ENCODE data around the gene FRMD8. TPM values are rescaled to one million over a fixed set of nuclear protein-coding genes. Genes with fewer than 3 reads are reported as not detected.
"Not testable (repeated sequence)": the region's sequence is repeated elsewhere in the genome, so short reads cannot be mapped to it uniquely, and the experiment has no call there.

FRMD8 gene
- total RNA-seq, 1 experiment from 2014 or later: 68.3 TPM

DNA sequence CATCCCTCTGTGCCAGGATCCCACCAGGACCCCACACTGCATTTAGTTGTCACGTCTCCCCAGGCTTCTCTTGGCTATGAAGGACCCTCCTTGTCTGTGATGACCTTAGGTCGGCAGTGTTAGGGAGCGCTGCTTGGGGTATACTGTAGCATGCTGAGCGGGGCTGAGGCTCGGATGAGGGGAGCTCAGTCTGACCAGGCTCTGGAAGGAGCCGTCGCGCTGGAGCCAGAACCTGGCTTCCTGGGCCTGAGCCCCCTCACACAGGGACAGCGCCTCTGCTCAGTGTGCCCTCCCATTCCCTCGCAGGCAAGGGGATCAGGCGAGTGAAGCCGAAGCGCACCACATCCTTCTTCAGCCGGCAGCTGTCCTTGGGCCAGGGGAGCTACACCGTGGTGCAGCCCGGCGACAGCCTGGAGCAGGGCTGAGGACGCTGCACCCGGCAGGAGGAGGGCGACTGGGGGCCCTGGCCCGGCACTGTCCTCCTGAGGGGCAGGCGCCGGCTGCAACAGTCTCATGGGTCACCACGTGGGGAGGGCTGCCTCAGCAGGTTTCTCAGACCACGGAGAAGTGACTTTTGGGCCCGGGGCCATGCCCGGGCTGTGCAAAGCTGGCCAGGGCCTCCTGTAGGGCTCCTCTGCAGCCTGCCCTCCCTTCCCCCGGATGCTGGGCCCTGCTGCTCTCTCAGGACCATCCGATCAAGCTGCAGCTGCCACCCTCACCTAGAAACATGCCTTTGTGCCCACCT, 24.7 kb downstream of the FRMD8 start:
- no peak overlapping the region for H3K27ac ChIP-seq (ENCODE audit: low read length)
- TF ChIP-seq, protein P1, sequence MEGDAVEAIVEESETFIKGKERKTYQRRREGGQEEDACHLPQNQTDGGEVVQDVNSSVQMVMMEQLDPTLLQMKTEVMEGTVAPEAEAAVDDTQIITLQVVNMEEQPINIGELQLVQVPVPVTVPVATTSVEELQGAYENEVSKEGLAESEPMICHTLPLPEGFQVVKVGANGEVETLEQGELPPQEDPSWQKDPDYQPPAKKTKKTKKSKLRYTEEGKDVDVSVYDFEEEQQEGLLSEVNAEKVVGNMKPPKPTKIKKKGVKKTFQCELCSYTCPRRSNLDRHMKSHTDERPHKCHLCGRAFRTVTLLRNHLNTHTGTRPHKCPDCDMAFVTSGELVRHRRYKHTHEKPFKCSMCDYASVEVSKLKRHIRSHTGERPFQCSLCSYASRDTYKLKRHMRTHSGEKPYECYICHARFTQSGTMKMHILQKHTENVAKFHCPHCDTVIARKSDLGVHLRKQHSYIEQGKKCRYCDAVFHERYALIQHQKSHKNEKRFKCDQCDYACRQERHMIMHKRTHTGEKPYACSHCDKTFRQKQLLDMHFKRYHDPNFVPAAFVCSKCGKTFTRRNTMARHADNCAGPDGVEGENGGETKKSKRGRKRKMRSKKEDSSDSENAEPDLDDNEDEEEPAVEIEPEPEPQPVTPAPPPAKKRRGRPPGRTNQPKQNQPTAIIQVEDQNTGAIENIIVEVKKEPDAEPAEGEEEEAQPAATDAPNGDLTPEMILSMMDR (conservative IDR thresholded peaks at IDR 0.05; ENCODE audit: low read depth, low read length): no peak
- TF ChIP-seq EZH2 (IDR thresholded peaks at IDR 0.05; ENCODE audit: low read length, unreplicated experiment): no peak
- H3K79me2 ChIP-seq (ENCODE audit: low read length): no peaks in the 10 kb centered on the region
- no peak for ATAC-seq
- H3K4me1 ChIP-seq (ENCODE audit: insufficient read depth, low read length): no peaks in the 10 kb centered on the region
- intact Hi-C loops (cut with micrococcal nuclease): no loop called here
- H3K4me2 ChIP-seq (ENCODE audit: low read length): no peak overlapping the region
- H3K36me3 ChIP-seq (ENCODE audit: low read depth, low read length): peaks cover 15% of the 10 kb centered on the region
- no peaks in the 10 kb centered on the region for H4K20me1 ChIP-seq (ENCODE audit: low read length)
- no peak overlapping the region for H3K9ac ChIP-seq (ENCODE audit: low read length)
- H3K9me3 ChIP-seq (ENCODE audit: low read length): no peaks in the 10 kb centered on the region
- H3K9me2 ChIP-seq (replicated peaks; ENCODE audit: low read length): no peaks in the 10 kb centered on the region
- H2AFZ ChIP-seq (ENCODE audit: low read length): no peak overlapping the region
- CTCF ChIA-PET: no interaction called here
- no peaks in the 10 kb centered on the region for H3F3A ChIP-seq (ENCODE audit: low read length, unreplicated experiment)
- no TSS peak for BruUV-seq (replicated peaks)
- no peaks in the 10 kb centered on the region for H3K27me3 ChIP-seq (ENCODE audit: low read length)
- DNase-seq: no peak
- POLR2A ChIA-PET (ENCODE audit: unreplicated experiment): no interaction called here
- H3K4me3 ChIP-seq (ENCODE audit: low read length): no peak overlapping the region

DNA sequence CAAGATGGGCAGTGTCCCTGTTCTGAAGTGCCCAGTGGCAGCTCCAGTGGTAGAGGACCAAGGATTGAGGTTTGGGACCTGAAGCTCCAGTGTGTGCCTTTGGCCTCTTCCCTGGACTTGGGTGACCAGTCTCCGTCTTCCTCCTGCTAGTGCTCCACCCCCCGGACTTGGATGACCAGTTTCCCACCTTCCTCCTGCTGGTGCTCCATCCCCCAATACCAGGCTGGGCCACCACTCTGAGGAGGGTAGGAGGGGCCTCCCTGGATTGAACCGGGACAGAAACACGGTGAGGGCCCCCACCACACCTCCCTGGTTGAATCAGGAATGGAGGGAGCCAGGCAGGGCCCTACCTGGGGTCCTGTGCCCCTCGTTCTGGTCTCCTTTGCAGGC, 25.2 kb downstream of the FRMD8 start:
- no peaks in the 10 kb centered on the region for H4K20me1 ChIP-seq (ENCODE audit: low read length)
- no peaks in the 10 kb centered on the region for H3F3A ChIP-seq (ENCODE audit: low read length, unreplicated experiment)
- no peak for DNase-seq
- peaks cover 15% of the 10 kb centered on the region for H3K36me3 ChIP-seq (ENCODE audit: low read depth, low read length)
- intact Hi-C loops (cut with micrococcal nuclease): no loop called here
- H3K79me2 ChIP-seq (ENCODE audit: low read length): no peaks in the 10 kb centered on the region
- ATAC-seq: no peak
- ChIA-PET POLR2A (ENCODE audit: unreplicated experiment) (no interaction called here), CTCF (no interaction called here)
- H3K27ac ChIP-seq (ENCODE audit: low read length): no peak overlapping the region
- no peak overlapping the region for H3K4me3 ChIP-seq (ENCODE audit: low read length)
- no peak overlapping the region for H2AFZ ChIP-seq (ENCODE audit: low read length)
- TF ChIP-seq EZH2phosphoT487 (IDR thresholded peaks at IDR 0.05; ENCODE audit: borderline replicate concordance, low read length): no peak
- TF ChIP-seq EZH2 (IDR thresholded peaks at IDR 0.05; ENCODE audit: low read length, unreplicated experiment): no peak
- TF ChIP-seq, protein P1 (conservative IDR thresholded peaks at IDR 0.05; ENCODE audit: low read depth, low read length): no peak
- H3K4me1 ChIP-seq (ENCODE audit: insufficient read depth, low read length): peaks cover 3% of the 10 kb centered on the region
- H3K9me3 ChIP-seq (ENCODE audit: low read length): no peaks in the 10 kb centered on the region
- H3K27me3 ChIP-seq (ENCODE audit: low read length): no peaks in the 10 kb centered on the region
- no TSS peak for BruUV-seq (replicated peaks)
- no peaks in the 10 kb centered on the region for H3K9me2 ChIP-seq (replicated peaks; ENCODE audit: low read length)
- no peak overlapping the region for H3K4me2 ChIP-seq (ENCODE audit: low read length)
- no peak overlapping the region for H3K9ac ChIP-seq (ENCODE audit: low read length)

DNA sequence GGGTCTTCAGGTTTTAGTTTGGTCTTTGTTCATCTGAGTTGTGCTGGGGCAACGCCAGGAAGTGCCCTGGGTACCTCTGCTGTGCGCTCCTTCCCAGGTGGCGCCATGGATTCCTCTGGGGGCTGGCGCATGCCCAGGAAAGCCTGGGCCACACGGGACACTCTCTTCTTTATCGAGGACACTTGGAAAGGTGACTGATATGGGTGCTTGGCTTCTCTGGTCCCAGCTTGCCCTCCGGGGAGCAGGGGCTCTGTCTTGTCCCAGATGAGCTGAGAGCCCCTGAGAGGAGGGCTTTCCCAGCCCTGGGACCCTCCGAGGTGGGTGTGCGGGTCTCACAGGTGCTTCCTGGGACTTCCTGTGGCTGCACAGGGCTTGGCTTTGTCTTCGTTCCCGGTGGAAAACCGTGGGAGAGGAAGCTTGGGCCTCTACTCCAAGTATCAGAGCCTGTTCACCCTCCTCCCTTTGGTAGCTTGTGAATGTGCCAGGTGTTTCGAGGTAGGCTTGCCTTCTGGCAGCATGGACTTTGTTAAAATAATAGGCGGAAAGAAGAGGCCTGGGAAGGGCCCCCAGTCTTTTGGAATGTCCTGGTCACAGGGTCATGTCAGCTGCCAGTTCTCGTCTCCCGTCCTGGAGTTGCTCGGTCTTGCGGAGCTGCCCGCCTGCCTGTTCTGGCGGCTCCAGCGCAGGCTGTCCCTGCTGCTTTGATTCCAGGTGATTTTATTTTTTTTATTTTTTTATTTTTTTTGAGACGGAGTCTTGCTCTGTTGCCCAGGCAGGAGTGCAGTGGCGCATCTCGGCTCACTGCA, 26.0 kb downstream of the FRMD8 start:
- Histone ChIP-seq H3K4me3 (ENCODE audit: low read length) (no peak overlapping the region), H4K20me1 (ENCODE audit: low read length) (no peaks in the 10 kb centered on the region), H3K4me1 (ENCODE audit: insufficient read depth, low read length) (peaks cover 10% of the 10 kb centered on the region), H3K27ac (ENCODE audit: low read length) (no peak overlapping the region), H3F3A (ENCODE audit: low read length, unreplicated experiment) (no peaks in the 10 kb centered on the region), H2AFZ (ENCODE audit: low read length) (no peak overlapping the region), H3K9ac (ENCODE audit: low read length) (no peak overlapping the region), H3K4me2 (ENCODE audit: low read length) (no peak overlapping the region), H3K36me3 (ENCODE audit: low read depth, low read length) (peaks cover 15% of the 10 kb centered on the region), H3K79me2 (ENCODE audit: low read length) (no peaks in the 10 kb centered on the region), H3K27me3 (ENCODE audit: low read length) (no peaks in the 10 kb centered on the region), H3K9me3 (ENCODE audit: low read length) (no peaks in the 10 kb centered on the region), H3K9me2 (replicated peaks; ENCODE audit: low read length) (no peaks in the 10 kb centered on the region)
- ChIA-PET POLR2A (ENCODE audit: unreplicated experiment) (no interaction called here), CTCF (no interaction called here)
- intact Hi-C loops (cut with micrococcal nuclease): no loop called here
- no peak for TF ChIP-seq EZH2phosphoT487 (IDR thresholded peaks at IDR 0.05; ENCODE audit: borderline replicate concordance, low read length)
- TF ChIP-seq, protein P1 (conservative IDR thresholded peaks at IDR 0.05; ENCODE audit: low read depth, low read length): no peak
- no peak for TF ChIP-seq EZH2 (IDR thresholded peaks at IDR 0.05; ENCODE audit: low read length, unreplicated experiment)
- BruUV-seq (replicated peaks): no TSS peak
- ATAC-seq (no peak), DNase-seq (no peak)

DNA sequence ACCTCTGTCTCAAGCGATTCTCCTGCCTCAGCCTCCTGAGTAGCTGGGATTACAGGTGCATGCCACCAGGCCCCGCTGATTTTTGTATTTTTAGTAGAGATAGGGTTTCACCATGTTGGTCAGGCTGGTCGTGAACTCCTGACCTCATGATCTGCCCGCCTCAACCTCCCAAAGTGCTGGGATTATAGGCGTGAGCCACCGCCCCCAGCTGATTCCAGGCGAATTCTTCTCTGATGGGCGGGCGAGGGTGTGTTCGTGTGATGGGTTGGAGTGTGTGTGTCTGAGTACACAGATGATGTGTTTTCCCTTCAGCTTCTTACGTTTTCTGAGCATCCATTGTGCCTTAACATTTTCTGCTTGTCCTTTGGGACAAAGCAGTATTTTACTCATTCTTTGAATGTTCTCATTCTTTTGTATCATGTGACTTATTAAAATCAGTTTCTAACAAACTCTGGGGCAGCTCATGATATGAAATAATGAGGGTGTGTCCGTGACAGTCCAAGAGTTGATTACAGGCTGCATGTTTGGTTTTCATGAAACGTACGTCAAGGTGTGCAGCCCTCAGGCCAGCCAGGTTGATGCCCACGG, 26.7 kb downstream of the FRMD8 start:
- POLR2A ChIA-PET (ENCODE audit: unreplicated experiment); BruUV-seq (replicated peaks): not testable (repeated sequence)

More for the DNA sequence above, 26.7 kb downstream of the FRMD8 start:
- H3F3A ChIP-seq (ENCODE audit: low read length, unreplicated experiment); H3K27ac ChIP-seq (ENCODE audit: low read length); H3K27me3 ChIP-seq (ENCODE audit: low read length); ATAC-seq; H2AFZ ChIP-seq (ENCODE audit: low read length); H3K9ac ChIP-seq (ENCODE audit: low read length); DNase-seq; H3K9me3 ChIP-seq (ENCODE audit: low read length); H3K79me2 ChIP-seq (ENCODE audit: low read length); H3K4me3 ChIP-seq (ENCODE audit: low read length); H3K4me2 ChIP-seq (ENCODE audit: low read length); H4K20me1 ChIP-seq (ENCODE audit: low read length); H3K9me2 ChIP-seq (replicated peaks; ENCODE audit: low read length); CTCF ChIA-PET; intact Hi-C loops (cut with micrococcal nuclease): not testable (repeated sequence)
- H3K4me1 ChIP-seq (ENCODE audit: insufficient read depth, low read length): peaks cover 17% of the 10 kb centered on the region
- H3K36me3 ChIP-seq (ENCODE audit: low read depth, low read length): peaks cover 15% of the 10 kb centered on the region
